Bronchus fibroblast of lung (primary cell): ENCODE measurements around the gene NT5DC2. TPM values are rescaled to one million over a fixed set of nuclear protein-coding genes. Genes with fewer than 3 reads are reported as not detected.

Experiments
- total RNA-seq: library from RNA; depleted of rRNA; stranded (reverse); fragments of >200 nt; gene quantifications from 2 replicates; pipeline ENCODE4 v1.2.3, GENCODE V29; 2015

The NT5DC2 gene
- total RNA-seq, result 220 and 265 TPM in 2 replicates

GRCh38 chr3:52533623-52534280, at the start of gene NT5DC2:
Gene NT5DC2, minus strand, starts transcription at chr3:52533857. Its CDS starts 120 bp downstream, at chr3:52533737.

GRCh38 chr3:52536369-52537164, 2.9 kb upstream of the NT5DC2 start, which contains the start of gene UQCC5:
Gene UQCC5, plus strand, starts transcription at chr3:52536605. Its CDS starts 151 bp downstream, at chr3:52536756.

GRCh38 chr3:52494886-52495495, 38.7 kb downstream of the NT5DC2 start, which contains the start of gene STAB1:
Gene STAB1, plus strand, starts transcription at chr3:52495338. Its CDS starts 76 bp downstream, at chr3:52495414.

Other genes starting within 250 kb of the NT5DC2 start
- gene GLYCTK, start 246.0 kb downstream of the NT5DC2 start, total RNA-seq, result 13.4 and 15.5 TPM in 2 replicates
- gene DNAH1, start 217.5 kb downstream of the NT5DC2 start, total RNA-seq, result 0.50 and 0.74 TPM in 2 replicates
- gene BAP1, start 123.8 kb downstream of the NT5DC2 start, total RNA-seq, result 75.0 and 75.8 TPM in 2 replicates
- 3.9 and 7.6 TPM in 2 replicates for gene PHF7, start 123.2 kb downstream of the NT5DC2 start, total RNA-seq
- not detected in 2 replicates for gene SEMA3G, start 88.8 kb downstream of the NT5DC2 start, total RNA-seq
- 0.74 TPM in 1 of 2 replicates, not detected in the other for gene TNNC1, start 79.8 kb downstream of the NT5DC2 start, total RNA-seq
- 31.4 and 31.5 TPM in 2 replicates for gene NISCH, start 78.3 kb downstream of the NT5DC2 start, total RNA-seq
- gene STAB1, start 38.5 kb downstream of the NT5DC2 start, total RNA-seq, result 0.50 and 0.59 TPM in 2 replicates
- gene UQCC5, start 2.7 kb upstream of the NT5DC2 start, total RNA-seq, result 1.2 and 20.8 TPM in 2 replicates
- 42.2 and 48.6 TPM in 2 replicates for gene PBRM1, start 152.1 kb upstream of the NT5DC2 start, total RNA-seq
- 73.6 and 87.3 TPM in 2 replicates for gene GNL3, start 152.2 kb upstream of the NT5DC2 start, total RNA-seq
- gene GLT8D1, start 171.9 kb upstream of the NT5DC2 start, total RNA-seq, result 79.7 and 87.9 TPM in 2 replicates
- 190 and 202 TPM in 2 replicates for gene SPCS1, start 172.2 kb upstream of the NT5DC2 start, total RNA-seq
- gene NEK4, start 237.1 kb upstream of the NT5DC2 start, total RNA-seq, result 13.8 and 14.9 TPM in 2 replicates
- gene ITIH1, start 243.7 kb upstream of the NT5DC2 start, total RNA-seq, result not detected in 2 replicates